Transverse colon (tissue), 4 donors: ENCODE results near the gene CFAP46. TPM values are rescaled to one million over a fixed set of nuclear protein-coding genes. Genes with fewer than 3 reads are reported as not detected.

ENCODE experiments used
- DNase-seq: peaks from one replicate; pipeline ENCODE4 v3.0.0-alpha.2; 2019
- H3K27ac ChIP-seq, 4 donors: fragments of 200-600 bp; sonication (generic); 2 replicates each; pipeline ENCODE4 v1.5.1; 2016 to 2018; ENCODE audit warnings: inconsistent platforms in 4 of 4
- H3K27me3 ChIP-seq: fragments of 200-600 bp; sonication (generic); 2 replicates; pipeline ENCODE4 v1.5.1; 2017; ENCODE audit warnings: inconsistent platforms
- H3K36me3 ChIP-seq, 4 donors: fragments of 200-600 bp; sonication (generic); 2 replicates each; pipeline ENCODE4 v1.5.1; 2017 to 2019; ENCODE audit warnings: inconsistent platforms in 4 of 4
- H3K4me1 ChIP-seq, 4 donors: fragments of 200-600 bp; sonication (generic); 2 replicates each; pipeline ENCODE4 v1.5.1; 2017 to 2020; ENCODE audit warnings: inconsistent platforms in 4 of 4
- H3K4me3 ChIP-seq, 4 donors: fragments of 200-600 bp; sonication (generic); 1 replicate in 1 of 4; 2 replicates in 3 of 4; pipeline versions ENCODE4 v1.5.1 to v1.6.1; 2017 to 2019; ENCODE audit warnings: inconsistent platforms in 4 of 4
- H3K9me3 ChIP-seq, 2 donors: fragments of 200-600 bp; sonication (generic); 2 replicates each; pipeline ENCODE4 v1.5.1; 2017 to 2019; ENCODE audit warnings: inconsistent platforms in 2 of 2
- EP300 ChIP-seq: sonication (generic); formaldehyde crosslinking; IDR thresholded peaks from one replicate; pipeline ENCODE4 v1.6.1; 2017; ENCODE audit warnings: antibody characterized with exemption, low read depth
- POLR2A ChIP-seq: fragments of 450-650 bp; IDR thresholded peaks from one replicate; pipeline ENCODE4 v1.6.1; 2016; ENCODE audit warnings: antibody characterized with exemption, mild to moderate bottlenecking, moderate library complexity
- POLR2AphosphoS5 ChIP-seq, 3 donors: sonication (generic); formaldehyde crosslinking; IDR thresholded peaks; one replicate each; pipeline ENCODE4 v1.6.1; 2016; ENCODE audit warnings: antibody characterized with exemption in 3 of 3
- WGBS, 2 donors: methylation state at CpG; one replicate each; pipeline ENCODE4 v1.1.5; 2018; ENCODE audit warnings: low coverage in 1 of 2; 5-methylcytosine and 5-hydroxymethylcytosine counted together
- in situ Hi-C, 4 donors: fragments of 200-750 bp; cut with MboI; loops; one replicate each; pipeline versions ENCODE4 v1.15.0 to v1.15.1; 2017; ENCODE audit warnings: low sequenced_read_pairs in 3 of 4, low pct_ligation_motif_present in 1 of 4, low pct_unique_long_range_greater_than_20kb in 1 of 4
- intact Hi-C: fragments of 100-400 bp; cut with DNase I; formaldehyde crosslinking; loops from one replicate; pipeline ENCODE4 v1.15.1; 2023; ENCODE audit warnings: low total_unique reads
- total RNA-seq, 4 donors: library from RNA; depleted of rRNA; stranded (reverse); fragments of >200 nt; gene quantifications; one replicate each; pipeline ENCODE4 v1.1.0, GENCODE V29; 2016
- TF ChIP-seq, protein P1 (sequence below), 5 experiments: fragments of 200-600 bp in 3 of 5; fragments of 450-650 bp in 2 of 5; sonication (generic) in 3 of 5; IDR thresholded peaks; 1 replicate in 2 of 5; 2 replicates in 3 of 5; pipeline ENCODE4 v1.5.1; 2016 to 2017; ENCODE audit warnings: antibody characterized with exemption in 5 of 5, inconsistent platforms in 3 of 5, mild to moderate bottlenecking in 2 of 5, moderate library complexity in 1 of 5

CFAP46 gene
- total RNA-seq, 4 donors from 2014 or later: not detected

DNA sequence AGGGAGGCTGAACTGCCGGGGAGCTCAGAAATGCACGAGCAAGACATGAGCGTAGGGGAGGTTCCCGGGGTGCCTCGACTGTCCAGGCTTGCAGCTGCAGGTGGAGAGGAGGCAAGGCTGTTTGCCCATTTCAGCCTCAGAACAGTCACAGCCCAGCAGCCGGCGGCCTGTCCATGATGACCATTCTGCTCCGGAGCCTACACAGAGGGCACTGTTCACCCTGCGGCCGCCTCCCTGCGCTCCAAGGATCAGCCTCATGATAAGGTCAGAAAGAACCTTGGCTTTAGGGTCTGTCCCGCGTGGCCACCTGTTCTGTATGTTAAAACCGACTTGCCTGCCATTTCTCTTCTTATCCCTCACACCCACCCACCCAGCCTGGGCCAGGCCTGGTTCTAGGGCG lies 21.9 kb upstream of the CFAP46 start:
- WGBS, 2 donors: 87 to 94% methylated on average over 3 to 15 of the region's 15 CpGs
- Histone ChIP-seq H3K27me3 (peaks cover 3% of the 10 kb centered on the region), H3K9me3 (no peaks in the 10 kb centered on the region), H3K4me1 (peaks cover 0 to 8% (median 2%) of the 10 kb centered on the region in 4 donors), H3K4me3 (no peak overlapping the region), H3K36me3 (no peaks in the 10 kb centered on the region), H3K27ac (no peak overlapping the region)
- intact Hi-C loops: no loop called here
- TF ChIP-seq POLR2AphosphoS5 (IDR thresholded peaks at IDR 0.05) (no peak), EP300 (no peak), POLR2A (no peak)
- TF ChIP-seq, protein P1, sequence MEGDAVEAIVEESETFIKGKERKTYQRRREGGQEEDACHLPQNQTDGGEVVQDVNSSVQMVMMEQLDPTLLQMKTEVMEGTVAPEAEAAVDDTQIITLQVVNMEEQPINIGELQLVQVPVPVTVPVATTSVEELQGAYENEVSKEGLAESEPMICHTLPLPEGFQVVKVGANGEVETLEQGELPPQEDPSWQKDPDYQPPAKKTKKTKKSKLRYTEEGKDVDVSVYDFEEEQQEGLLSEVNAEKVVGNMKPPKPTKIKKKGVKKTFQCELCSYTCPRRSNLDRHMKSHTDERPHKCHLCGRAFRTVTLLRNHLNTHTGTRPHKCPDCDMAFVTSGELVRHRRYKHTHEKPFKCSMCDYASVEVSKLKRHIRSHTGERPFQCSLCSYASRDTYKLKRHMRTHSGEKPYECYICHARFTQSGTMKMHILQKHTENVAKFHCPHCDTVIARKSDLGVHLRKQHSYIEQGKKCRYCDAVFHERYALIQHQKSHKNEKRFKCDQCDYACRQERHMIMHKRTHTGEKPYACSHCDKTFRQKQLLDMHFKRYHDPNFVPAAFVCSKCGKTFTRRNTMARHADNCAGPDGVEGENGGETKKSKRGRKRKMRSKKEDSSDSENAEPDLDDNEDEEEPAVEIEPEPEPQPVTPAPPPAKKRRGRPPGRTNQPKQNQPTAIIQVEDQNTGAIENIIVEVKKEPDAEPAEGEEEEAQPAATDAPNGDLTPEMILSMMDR (IDR thresholded peaks at IDR 0.05): no peak
- in situ Hi-C loops: no loop called here
- DNase-seq: no peak

DNA sequence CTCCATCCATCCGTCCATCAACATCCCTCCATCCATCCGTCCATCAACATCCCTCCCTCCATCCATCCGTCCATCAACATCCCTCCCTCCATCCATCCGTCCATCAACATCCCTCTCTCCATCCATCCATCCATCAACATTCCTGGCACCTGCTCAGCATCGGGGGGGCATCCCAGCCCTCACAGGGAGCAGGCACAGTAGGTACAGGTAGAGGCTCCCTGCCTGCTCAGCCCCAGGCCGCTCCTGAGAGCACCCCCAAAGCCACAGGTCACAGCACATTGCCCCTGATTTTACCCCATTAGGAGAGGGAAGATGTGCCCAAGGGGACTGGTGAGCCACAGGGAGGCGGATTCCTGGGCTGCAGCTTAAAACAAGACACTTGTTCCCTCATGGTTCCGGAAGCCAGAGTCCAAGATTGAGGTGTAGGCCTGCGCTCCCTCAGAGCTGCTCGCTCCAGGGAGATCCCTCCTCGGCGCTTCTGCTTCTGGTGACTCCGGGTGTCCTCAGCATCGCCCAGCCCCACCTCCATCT lies 21.1 kb upstream of the CFAP46 start:
- WGBS, 2 donors: 78 to 88% methylated on average over 4 to 14 of the region's 14 CpGs
- H3K27me3 ChIP-seq: peaks cover 3% of the 10 kb centered on the region
- H3K36me3 ChIP-seq: no peaks in the 10 kb centered on the region
- H3K27ac ChIP-seq: no peak overlapping the region
- in situ Hi-C loops (no loop called here), intact Hi-C loops (no loop called here)
- no peak for DNase-seq
- peaks cover 0 to 8% (median 2%) of the 10 kb centered on the region in 4 donors for H3K4me1 ChIP-seq
- no peak overlapping the region for H3K4me3 ChIP-seq
- no peaks in the 10 kb centered on the region for H3K9me3 ChIP-seq
- no peak for TF ChIP-seq POLR2AphosphoS5 (IDR thresholded peaks at IDR 0.05)
- TF ChIP-seq EP300: no peak
- no peak for TF ChIP-seq POLR2A
- TF ChIP-seq, protein P1 (IDR thresholded peaks at IDR 0.05): no peak

DNA sequence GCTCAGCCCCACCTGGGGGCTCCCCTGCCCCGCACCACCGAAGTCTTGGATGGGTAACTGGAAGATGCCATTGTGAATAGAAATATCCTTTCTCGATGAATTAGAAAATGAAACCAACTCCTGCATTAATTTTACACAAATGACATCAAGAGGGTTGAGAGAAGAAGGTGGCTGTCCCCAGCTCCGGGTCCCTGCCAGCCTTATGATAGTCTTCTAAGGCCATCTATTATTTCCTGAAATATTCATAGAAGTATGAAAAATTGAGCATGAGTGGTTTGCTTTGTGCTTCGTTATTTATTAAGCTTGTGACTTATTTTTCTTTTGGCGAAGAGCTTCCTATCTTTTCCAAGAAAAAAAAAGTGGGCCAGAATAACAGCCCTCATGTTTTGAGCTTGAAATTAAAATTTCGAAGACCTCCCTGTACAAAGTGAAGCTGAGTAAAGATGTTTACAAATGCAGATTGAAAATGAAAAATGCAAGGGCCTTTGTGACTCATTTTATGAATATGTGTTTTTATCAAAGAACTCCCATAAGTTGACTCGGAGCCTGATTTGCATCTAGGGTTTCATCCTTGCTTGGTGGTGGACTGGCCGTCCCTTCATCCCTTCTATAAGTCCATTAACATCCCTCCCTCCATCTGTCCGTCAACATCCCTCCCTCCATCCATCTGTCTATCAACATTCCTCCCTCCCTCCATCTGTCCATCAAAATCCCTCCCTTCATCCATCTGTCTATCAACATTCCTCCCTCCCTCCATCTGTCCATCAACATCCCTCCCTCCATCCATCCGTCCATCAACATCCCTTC lies 20.5 kb upstream of the CFAP46 start:
- intact Hi-C loops: no loop called here
- Histone ChIP-seq H3K27me3 (peaks cover 3% of the 10 kb centered on the region), H3K4me3 (peak overlapping the region; percentile 42 to 62 (median 48)), H3K4me1 (peaks cover 0 to 8% (median 2%) of the 10 kb centered on the region in 4 donors), H3K9me3 (no peaks in the 10 kb centered on the region), H3K27ac (peak overlapping the region in 1 of 4 donors; percentile 67), H3K36me3 (no peaks in the 10 kb centered on the region)
- 36 to 59% methylated on average over 8 to 11 of the region's 11 CpGs for WGBS, 2 donors
- in situ Hi-C loops: no loop called here
- no peak for DNase-seq
- TF ChIP-seq POLR2AphosphoS5 (IDR thresholded peaks at IDR 0.05): no peak
- TF ChIP-seq, protein P1 (IDR thresholded peaks at IDR 0.05): no peak
- no peak for TF ChIP-seq EP300
- TF ChIP-seq POLR2A: no peak

DNA sequence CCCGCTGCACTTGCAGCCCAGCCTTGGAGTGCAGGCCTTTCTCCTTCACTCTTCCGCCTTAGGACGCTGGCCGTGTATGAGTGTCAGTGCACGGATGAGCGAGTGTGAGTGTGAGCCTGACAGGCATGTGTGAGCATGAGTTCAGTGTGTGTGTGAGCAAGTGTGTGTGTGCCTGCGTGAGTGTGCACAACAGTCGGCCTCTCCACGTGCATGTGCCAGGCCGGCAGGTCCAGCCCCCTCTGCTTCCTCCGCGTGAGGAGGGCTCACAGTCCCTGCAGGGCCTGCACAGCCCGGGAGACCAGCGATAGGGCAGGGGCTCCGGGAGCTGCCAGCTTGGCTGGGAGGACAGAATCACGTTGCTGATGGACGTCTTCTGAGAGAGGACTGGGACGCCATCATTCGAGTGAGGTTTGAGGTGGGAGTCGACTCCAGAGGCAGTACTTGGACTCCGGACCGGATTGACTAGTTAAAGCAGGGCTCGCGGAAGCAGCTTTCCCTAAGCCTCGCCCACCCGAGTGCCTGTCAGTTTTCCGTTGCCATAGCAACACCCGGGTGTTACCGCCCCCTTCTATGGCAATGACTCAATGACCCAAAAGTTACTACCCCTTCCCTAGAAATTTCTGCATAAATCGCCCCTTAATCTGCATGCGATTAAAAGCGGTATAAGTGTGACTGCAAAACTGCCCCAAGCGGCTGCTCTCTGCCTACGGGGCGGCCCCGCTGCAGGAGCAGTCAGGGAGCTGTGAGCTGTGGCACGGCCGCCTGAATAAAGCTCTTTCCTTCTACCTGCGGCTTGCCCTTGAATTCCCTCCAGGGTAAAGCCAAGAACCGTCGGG lies 19.6 kb upstream of the CFAP46 start:
- 13% methylated on average over 40 of the region's 41 CpGs; no CpG with 5 or more reads in 1 of the 2 donors for WGBS, 2 donors
- intact Hi-C loops (no loop called here), in situ Hi-C loops (no loop called here)
- Histone ChIP-seq H3K36me3 (no peaks in the 10 kb centered on the region), H3K27me3 (peaks cover 3% of the 10 kb centered on the region), H3K9me3 (no peaks in the 10 kb centered on the region), H3K27ac (peak overlapping the region in 1 of 4 donors; percentile 67), H3K4me3 (peak overlapping the region; percentile 42 to 62 (median 48)), H3K4me1 (peaks cover 0 to 8% (median 2%) of the 10 kb centered on the region in 4 donors)
- no peak for TF ChIP-seq EP300
- TF ChIP-seq, protein P1 (IDR thresholded peaks at IDR 0.05): peak in 1 of 5 experiments; percentile 22
- DNase-seq: peak; percentile 70
